CD1c-positive myeloid dendritic cell (primary cell): ENCODE results near the gene NUCB2.
"Not testable (repeated sequence)": the region's sequence is repeated elsewhere in the genome, so short reads cannot be mapped to it uniquely, and the experiment has no call there.

Experiments used
- DNase-seq: peaks from one replicate; pipeline ENCODE4 v3.0.0-alpha.2; 2016; ENCODE audit errors: extremely low spot score

NUCB2 gene

GRCh38 chr11:17268500-17268899 is 8.0 kb upstream of the NUCB2 start:
- DNase-seq: not testable (repeated sequence)

DNA sequence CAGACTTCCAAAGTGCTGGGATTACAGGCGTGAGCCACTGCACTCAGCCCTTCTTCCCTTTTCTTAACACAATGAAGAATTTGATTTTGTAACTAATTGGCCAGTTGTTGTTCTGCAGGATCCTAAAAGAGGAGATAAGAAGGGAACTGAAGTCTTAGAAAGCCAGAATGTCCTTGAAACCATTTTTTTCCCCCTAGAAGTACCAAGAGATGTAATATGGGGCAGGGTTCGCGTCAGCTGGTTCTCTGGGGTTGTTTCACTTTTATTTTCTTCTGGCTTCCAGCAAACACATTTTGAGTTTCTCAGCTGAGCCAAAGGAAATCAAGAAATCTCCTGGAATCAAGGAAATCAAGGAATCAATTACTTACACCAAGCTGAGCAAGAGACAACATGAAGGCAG is 7.6 kb upstream of the NUCB2 start:
- no peak for DNase-seq

GRCh38 chr11:17272801-17273200 is 3.7 kb upstream of the NUCB2 start:
- no peak for DNase-seq

GRCh38 chr11:17273211-17273610 is 3.3 kb upstream of the NUCB2 start:
- DNase-seq: no peak

- DNase-seq: peak; percentile 59
Observed at GRCh38 chr11:17273668-17274282, 2.8 kb upstream of the NUCB2 start.

- peak; percentile 24 for DNase-seq
Observed at GRCh38 chr11:17275400-17276235, 921 bp upstream of the NUCB2 start.

GRCh38 chr11:17277024-17277584 is 565 bp downstream of the NUCB2 start:
- peak; percentile 26 for DNase-seq

DNA sequence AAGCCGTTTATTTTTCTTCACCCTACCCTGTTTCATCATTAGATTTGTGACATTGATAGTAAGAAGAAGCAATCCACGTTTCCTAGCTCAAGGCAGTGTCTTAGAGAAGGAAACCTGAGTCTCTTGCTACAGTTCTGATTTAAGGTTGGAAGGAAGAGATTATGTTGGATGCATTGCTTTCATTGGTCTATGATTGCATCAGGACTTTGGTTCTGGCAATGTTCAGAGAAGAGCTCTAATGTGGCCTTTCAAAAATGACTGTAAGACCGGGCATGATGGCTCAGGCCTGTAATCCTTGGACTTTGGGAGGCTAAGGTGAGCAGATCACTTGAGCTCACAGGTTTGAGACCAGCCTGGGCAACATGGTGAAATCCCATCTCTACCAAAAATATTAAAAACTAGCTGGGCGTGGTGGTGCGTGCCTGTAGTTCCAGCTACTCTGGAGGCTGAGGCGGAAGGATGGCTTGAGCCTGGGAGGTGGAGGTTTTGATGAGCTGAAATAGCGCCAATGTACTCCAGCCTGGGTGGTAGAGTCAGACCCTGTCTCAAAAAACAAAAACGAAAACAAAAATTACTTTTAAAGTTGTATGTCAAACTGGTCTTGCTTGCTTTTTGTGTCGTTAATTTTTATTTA is 4.1 kb downstream of the NUCB2 start:
- DNase-seq: no peak

GRCh38 chr11:17286332-17286731 is 9.8 kb downstream of the NUCB2 start:
- DNase-seq: no peak

DNA sequence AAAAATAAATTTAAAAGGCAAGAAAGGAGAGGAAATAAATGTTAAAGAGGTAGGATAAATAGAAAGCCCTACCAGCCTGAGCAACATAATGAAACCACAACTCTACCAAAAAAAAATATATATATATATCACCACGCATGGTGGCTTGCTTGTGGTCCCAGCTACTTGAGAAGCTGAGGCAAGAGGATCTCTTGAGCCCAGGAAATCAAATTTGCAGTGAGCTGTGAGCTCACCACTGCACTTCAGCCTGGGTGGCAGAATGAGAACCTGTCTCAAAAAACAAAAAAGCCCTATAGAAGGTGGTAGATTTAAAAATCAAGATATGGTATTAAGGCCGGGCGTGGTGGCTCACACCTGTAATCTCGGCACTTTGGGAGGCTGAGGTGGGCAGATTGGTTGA is 10.5 kb downstream of the NUCB2 start:
- no peak for DNase-seq

DNA sequence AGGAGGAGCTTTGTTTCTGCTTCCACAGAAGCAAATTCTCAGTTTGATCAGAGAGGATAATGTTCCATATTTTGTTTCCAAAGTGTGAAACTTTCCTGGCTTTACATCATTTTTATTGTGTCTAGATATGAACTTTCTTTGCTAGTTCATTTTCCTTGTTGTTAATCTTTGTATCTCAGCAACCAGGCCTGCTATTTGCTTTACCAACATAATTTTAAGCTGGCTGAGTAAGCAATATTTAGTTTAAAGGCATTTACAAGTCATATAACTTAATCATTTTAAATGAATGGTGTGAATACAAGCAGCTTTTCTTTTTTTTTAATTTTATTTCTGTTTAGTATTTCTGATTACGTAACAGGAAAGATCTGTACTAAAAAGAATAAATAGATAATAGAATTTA is 15.2 kb downstream of the NUCB2 start:
- DNase-seq: no peak

DNA sequence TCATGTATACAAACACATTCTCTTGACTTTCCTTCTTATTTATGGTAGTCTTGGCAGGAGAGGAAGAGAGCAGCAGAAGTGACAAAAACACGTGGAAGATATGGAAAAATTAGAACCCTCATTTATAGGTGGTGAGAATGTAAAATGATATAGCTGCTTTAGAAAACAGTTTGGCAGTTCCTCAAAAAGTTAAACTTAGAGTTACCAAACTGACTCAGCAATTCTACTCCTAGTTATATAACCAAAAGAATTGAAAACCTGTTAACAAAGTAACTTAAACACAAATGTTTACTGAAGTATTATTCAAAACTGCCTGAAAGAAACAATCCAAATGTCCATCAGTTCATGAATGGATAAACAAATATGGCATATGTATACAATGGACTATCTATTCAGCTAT is 16.8 kb downstream of the NUCB2 start:
- no peak for DNase-seq

- DNase-seq: no peak
Observed at GRCh38 chr11:17294033-17294432, 17.5 kb downstream of the NUCB2 start.

GRCh38 chr11:17296852-17297559 is 20.5 kb downstream of the NUCB2 start:
- DNase-seq: no peak

DNA sequence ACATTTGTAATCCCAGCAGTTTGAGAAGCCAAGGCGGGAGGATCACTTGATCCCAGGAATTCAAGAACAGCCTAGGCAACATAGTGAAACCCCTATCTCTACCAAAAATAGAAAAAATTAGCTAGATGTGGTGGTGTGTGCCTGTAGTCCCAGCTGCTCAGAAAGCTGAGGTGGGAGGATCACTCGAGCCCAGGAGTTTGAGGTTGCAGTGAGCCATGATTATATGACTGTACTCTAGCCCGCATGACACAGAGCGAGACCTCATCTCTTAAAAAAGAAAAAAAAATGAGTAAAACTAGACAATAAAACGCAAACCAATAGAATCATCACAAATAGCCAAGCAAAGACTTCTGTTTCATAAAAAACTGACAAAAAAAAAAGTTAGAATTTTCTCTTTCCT is 21.8 kb downstream of the NUCB2 start:
- DNase-seq: no peak

DNA sequence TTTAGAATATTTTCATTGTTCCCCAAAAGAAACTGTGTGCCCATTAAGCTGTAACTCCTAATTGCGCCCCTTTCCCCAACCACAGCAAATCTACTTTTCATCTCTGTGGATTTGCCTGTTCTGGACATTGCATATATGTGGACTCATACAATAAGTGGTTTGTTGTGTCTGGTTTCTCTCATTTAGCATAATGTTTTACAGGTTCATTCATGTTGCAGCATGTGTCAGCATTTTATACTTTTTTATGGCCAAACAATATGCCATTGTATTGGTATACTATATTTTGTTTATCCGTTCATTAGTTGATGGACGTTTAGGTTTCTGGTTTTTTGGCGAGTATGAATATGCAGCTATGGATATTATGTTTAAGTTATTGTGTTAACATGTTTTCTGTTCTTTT is 23.8 kb downstream of the NUCB2 start:
- DNase-seq: no peak

DNA sequence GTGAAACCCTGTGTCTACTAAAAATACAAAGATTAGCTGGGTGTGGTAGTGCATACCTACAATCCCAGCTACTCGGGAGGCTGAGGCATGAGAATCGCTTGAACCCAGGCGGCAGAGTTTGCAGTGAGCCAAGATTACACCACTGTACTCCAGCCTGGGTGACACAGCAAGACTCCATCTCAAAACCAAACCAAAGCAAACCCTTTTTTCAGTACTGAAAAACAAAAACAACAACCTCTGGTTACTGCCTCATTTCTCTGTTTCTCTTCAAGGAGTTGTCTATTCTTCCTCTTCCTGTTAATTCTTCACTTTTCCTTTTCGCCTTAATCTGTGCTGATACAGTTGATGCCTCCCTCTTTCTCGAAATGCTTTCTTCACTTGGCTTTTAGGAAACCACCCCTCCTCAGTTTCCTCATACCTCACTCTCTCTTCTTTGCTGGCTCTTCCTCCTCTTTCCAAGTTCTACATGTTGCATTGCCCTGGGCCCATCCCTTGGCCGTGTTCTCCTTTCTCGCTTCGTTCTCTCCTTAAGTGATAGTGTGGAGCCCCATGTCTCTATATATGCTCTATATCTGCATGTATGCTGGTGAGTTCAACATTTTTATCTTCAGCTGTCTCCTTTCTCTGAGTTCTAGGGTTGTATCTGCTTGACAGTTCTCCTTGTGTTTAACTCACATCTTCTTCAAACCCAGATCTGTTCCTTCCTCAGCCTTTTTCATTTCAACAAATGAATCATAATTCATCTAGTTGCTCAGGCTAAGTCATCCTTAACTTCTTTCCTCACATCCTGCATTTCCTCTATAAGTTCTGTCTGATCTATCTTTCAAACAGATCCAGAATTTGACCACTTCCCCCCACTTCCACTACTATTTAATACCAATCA is 37.1 kb downstream of the NUCB2 start:
- DNase-seq: no peak

DNA sequence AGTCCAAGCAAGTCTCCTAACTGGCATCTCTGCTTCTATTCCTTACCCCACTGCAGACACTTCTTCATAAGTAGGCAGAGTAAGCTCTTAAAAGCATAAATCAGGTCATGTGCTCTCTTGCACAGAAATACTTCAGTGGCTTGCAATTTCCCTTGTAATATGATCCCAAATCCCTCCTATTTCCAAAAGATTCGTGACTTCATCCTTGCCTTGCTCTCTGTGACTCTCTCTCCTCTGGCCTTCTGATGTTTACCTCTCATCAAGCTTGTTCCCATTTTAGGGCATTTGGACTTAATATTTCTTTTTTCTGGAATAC is 37.7 kb downstream of the NUCB2 start:
- DNase-seq: no peak

DNA sequence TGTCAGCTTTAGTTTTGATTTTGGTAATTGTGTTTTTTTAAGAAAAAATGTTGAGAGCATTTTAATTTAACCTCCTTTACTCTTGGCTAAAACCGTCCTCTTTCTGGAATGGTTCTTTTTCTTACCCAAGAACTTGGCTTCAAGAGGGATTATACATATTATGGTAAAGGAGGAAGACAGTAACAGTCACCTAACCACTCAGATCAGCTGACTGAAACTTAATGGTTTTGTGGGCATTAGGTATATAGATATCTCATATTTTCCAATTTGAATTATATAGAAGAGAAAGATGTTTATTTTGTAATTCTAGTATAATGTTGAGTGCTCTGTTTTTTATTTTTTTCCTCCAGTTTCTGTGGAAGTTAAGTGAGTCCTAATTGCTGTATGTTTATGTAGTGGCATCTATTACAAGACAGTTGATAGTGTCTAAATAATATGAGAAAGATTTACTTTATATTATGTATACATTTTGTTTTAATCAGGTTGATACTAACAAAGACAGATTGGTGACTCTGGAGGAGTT is 38.4 kb downstream of the NUCB2 start:
- no peak for DNase-seq

GRCh38 chr11:17328871-17329494 is 52.4 kb downstream of the NUCB2 start:
- DNase-seq: no peak

DNA sequence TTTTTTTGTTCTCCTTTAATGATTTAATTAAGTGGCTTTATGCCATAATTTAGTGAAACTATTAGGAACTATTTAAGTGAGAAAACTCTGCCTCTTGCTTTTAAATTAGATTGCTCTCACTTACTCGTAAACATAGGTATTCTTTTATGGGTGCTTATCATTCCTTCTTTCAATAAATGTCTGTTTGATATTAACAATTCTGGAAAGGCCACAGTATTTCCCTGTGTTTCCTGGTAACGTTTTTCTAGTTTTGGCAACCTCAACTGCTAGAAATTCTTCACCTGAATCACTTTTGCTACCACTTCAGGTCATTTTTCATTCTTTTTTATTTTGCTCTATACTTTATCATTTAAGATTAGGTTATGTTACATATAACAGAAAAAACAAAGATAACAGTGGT is 55.1 kb downstream of the NUCB2 start:
- DNase-seq: no peak
